ENCODE results near the gene C14orf180.
"Not testable (repeated sequence)": the region's sequence is repeated elsewhere in the genome, so short reads cannot be mapped to it uniquely, and the experiment has no call there.

Gene C14orf180

DNA sequence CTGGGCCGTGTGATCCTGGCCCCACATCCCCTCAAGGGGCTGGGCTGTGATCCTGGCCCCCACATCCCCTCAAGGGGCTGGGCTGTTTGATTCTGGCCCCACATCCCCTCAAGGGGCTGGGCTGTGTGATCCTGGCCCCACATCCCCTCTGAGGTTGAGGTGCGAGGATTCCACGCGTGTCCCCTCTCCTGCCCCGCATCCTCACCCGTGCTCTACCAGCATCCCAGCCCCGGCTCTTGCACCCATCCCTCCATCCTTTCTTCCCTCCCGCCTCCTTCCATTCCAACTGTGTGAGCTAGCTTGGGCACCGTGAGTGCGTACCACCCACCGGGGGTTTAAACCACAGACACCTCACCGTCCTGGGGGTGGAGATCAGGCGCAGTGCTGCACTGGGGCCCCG is 56.2 kb downstream of the C14orf180 start:
- in situ Hi-C loops (cut with HindIII; ENCODE audit: low sequenced_read_pairs), result no loop called here
- H3K4me3 ChIP-seq (ENCODE audit: low read depth, low read length), result no peak overlapping the region
- TF ChIP-seq CTCF (IDR thresholded peaks at IDR 0.05; ENCODE audit: low read depth, low read length, missing control alignments), result no peak
- DNase-seq (ENCODE audit: low read depth), result no peak

GRCh38 chr14:104636131-104636530 is 56.6 kb downstream of the C14orf180 start:
- TF ChIP-seq CTCF (IDR thresholded peaks at IDR 0.05; ENCODE audit: low read depth, low read length, missing control alignments), result no peak
- no peak overlapping the region for H3K4me3 ChIP-seq (ENCODE audit: low read depth, low read length)
- no peak for DNase-seq (ENCODE audit: low read depth)
- in situ Hi-C loops (cut with HindIII; ENCODE audit: low sequenced_read_pairs), result no loop called here

- DNase-seq (ENCODE audit: low read depth); H3K4me3 ChIP-seq (ENCODE audit: low read depth, low read length); in situ Hi-C loops (cut with HindIII; ENCODE audit: low sequenced_read_pairs): not testable (repeated sequence)
These were observed 57.4 kb downstream of the C14orf180 start for GRCh38 chr14:104636846-104637545.

GRCh38 chr14:104637546-104638003 is 58.0 kb downstream of the C14orf180 start:
- no peak for DNase-seq (ENCODE audit: low read depth)
- no peak overlapping the region for H3K4me3 ChIP-seq (ENCODE audit: low read depth, low read length)
- no peak for TF ChIP-seq CTCF (IDR thresholded peaks at IDR 0.05; ENCODE audit: low read depth, low read length, missing control alignments)
- in situ Hi-C loops (cut with HindIII; ENCODE audit: low sequenced_read_pairs), result no loop called here

DNA sequence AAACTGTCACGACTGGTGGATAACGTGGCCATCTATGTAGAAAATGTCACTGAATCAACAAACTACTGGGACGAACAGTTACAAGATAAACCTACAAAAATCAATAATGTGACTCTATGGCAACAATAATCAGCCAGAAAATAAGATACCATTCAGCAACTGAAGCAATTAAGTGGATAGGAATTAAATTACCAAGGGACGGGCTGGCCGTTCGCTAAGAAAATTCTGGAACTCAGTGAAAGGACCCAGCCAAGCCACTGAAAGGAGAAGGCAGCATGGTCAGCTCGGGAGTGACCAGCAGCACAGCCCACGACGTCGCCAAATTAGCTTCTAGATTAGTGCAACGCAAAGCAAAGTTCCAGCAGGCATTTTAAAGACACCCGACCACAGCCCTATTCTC is 58.6 kb downstream of the C14orf180 start:
- no peak for DNase-seq (ENCODE audit: low read depth)
- H3K4me3 ChIP-seq (ENCODE audit: low read depth, low read length), result no peak overlapping the region
- in situ Hi-C loops (cut with HindIII; ENCODE audit: low sequenced_read_pairs), result no loop called here
- no peak for TF ChIP-seq CTCF (IDR thresholded peaks at IDR 0.05; ENCODE audit: low read depth, low read length, missing control alignments)

GRCh38 chr14:104638927-104639450 is 59.4 kb downstream of the C14orf180 start:
- no peak for TF ChIP-seq CTCF (IDR thresholded peaks at IDR 0.05; ENCODE audit: low read depth, low read length, missing control alignments)
- in situ Hi-C loops (cut with HindIII; ENCODE audit: low sequenced_read_pairs), result no loop called here
- DNase-seq (ENCODE audit: low read depth), result no peak
- H3K4me3 ChIP-seq (ENCODE audit: low read depth, low read length), result no peak overlapping the region

DNA sequence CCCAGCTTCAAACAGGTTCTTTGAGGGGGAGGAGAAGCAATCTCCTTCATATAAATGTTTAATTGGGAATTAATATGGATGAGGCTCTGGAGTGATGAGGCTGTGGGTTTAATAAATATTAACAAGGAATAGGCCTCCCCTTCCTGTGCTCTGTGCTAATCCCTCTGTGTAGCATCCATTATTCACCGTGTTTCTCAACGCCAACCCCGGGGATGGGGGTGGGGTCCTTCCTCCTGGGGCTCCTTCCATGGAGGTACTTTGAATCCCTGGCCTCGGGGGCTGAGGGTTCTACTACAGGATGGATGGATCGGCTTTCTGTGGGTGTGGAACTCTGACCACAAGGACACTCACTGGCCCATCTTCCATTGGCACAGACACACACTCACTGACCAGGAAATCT is 59.9 kb downstream of the C14orf180 start:
- no peak for TF ChIP-seq CTCF (IDR thresholded peaks at IDR 0.05; ENCODE audit: low read depth, low read length, missing control alignments)
- no peak for DNase-seq (ENCODE audit: low read depth)
- in situ Hi-C loops (cut with HindIII; ENCODE audit: low sequenced_read_pairs), result no loop called here
- H3K4me3 ChIP-seq (ENCODE audit: low read depth, low read length), result no peak overlapping the region

Data from astrocyte of the cerebellum (primary cell).